ENCODE measurements around the gene UGT1A4.

The UGT1A4 gene

DNA sequence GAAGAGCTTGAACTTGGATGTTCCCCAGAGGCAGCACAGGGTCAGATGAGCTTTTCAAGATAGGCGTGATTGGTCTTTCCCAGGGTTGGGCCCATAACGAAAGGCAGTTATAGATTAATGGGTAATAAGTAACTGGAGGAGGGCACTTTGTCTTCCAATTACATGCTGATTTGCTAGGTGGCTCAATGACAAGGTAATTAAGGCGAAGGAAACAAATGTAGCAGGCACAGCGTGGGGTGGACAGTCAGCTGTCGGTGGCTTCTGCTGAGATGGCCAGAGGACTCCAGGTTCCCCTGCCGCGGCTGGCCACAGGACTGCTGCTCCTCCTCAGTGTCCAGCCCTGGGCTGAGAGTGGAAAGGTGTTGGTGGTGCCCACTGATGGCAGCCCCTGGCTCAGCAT lies at the start of gene UGT1A4:
Gene UGT1A4 (plus strand): TSS at position 185 of the 400 bp plus-strand sequence. CDS start 85 bp downstream, at position 270.
- DNase-seq = no peak

GRCh38 chr2:233671290-233672161 lies 47.0 kb upstream of the UGT1A4 start, which contains the start of gene UGT1A9:
TSS of gene UGT1A9 (plus strand) at chr2:233671898. CDS start at chr2:233671935, 37 bp downstream.
- DNase-seq = no peak

GRCh38 chr2:233672886-233673285 lies 45.6 kb upstream of the UGT1A4 start:
- DNase-seq = no peak

DNA sequence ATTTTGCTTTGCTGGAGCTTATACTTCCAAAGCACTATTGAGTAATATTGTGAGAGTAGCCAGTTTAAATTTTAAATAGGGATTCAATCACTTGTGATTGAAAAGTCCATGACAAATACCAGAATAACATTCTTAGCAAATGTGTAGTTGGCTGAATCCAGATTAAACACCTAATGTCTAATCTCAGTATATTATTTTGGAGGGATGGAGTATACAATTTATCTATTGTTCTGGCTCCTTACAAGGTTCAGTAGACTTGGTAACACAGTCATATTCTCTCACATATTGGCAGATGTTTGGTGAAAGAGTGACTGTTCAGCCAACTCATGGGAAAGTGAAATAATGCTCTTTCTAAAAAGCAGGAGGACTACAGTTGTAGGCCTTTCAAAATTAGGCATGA lies 44.6 kb upstream of the UGT1A4 start:
- no peak for DNase-seq

GRCh38 chr2:233674314-233674713 lies 44.2 kb upstream of the UGT1A4 start:
- no peak for DNase-seq

DNA sequence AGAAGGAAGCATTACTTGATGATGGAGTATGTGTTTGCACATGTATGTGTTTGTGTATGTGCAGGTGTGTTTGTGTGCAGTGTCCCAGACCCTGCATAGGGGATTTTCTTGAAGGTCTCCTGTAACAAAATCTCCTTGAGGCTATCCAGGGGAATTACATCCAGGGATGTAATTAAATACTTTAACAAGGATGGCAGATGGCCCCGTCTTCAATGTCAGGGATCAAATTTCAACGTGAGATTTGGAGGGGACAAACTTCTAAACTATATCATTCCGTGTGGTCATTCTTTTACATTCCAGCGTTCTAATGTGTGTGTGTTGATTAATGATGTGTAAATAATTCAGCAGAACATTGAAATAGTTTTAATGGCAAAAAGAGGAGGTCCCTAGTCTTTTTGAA lies 43.5 kb upstream of the UGT1A4 start:
- DNase-seq = no peak

DNA sequence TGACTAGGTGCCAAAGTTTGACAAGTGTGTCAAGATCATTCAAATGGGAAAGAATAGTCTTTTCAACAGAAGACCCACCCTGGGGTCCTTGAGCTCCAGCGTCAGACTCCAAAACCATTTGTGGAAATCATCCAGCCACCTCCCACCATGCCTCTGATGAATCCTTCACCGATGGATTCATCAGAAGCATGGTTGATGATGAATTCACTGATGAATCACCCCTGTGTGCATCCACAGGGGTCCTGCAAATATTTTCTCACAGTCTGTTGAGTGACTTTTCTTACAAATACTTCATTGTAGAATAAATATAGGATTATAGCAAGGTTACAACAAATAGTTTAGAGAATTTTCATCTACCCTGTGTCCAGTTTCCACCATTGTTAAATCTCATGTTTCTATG lies 42.5 kb upstream of the UGT1A4 start:
- no peak for DNase-seq

DNA sequence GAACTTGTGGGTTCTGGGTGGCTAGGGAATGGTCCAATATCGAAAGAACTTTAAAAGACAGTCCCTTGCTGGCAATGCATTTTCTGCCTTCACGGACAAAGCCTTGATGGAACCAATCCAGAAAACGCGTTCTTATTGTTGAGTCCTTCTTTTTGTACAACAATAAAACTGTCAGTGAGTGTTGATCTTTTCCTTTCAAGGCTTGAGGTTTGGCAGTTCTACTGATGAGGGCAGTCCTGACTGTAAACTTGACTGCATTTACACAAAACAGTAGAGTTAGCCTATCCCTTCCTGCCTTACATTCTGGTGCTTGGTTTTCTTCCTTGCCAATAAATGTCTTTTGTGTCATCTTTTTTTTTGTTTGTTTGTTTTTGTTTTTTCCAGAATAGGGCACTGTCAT lies 39.3 kb upstream of the UGT1A4 start:
- no peak for DNase-seq

GRCh38 chr2:233680361-233681045 lies 38.0 kb upstream of the UGT1A4 start:
- DNase-seq = no peak

DNA sequence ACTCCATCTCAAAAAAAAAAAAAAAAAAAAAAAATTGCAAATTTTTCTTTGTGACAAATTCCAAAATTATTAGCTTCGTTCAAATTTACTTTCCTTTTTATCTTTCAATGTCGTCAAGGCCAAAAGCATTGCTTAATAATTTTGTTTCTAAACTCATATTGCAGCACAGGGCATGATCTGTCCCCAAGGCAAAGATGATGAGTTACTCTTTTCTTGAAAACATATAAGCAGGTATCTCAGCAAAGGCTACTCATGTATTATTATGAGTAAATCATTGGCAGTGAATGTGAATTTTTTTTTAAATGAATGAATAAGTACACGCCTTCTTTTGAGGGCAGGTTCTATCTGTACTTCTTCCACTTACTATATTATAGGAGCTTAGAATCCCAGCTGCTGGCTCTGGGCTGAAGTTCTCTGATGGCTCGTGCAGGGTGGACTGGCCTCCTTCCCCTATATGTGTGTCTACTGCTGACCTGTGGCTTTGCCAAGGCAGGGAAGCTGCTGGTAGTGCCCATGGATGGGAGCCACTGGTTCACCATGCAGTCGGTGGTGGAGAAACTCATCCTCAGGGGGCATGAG lies 36.9 kb upstream of the UGT1A4 start, which contains the start of gene UGT1A7:
Gene UGT1A7 (plus strand): TSS at position 381 of the 579 bp plus-strand sequence. CDS start 37 bp downstream, at position 418.
- no peak for DNase-seq

- no peak for DNase-seq
Measured at GRCh38 chr2:233684640-233685039, 33.9 kb upstream of the UGT1A4 start.

- DNase-seq = no peak
Measured at GRCh38 chr2:233686928-233687327, 31.6 kb upstream of the UGT1A4 start.

DNA sequence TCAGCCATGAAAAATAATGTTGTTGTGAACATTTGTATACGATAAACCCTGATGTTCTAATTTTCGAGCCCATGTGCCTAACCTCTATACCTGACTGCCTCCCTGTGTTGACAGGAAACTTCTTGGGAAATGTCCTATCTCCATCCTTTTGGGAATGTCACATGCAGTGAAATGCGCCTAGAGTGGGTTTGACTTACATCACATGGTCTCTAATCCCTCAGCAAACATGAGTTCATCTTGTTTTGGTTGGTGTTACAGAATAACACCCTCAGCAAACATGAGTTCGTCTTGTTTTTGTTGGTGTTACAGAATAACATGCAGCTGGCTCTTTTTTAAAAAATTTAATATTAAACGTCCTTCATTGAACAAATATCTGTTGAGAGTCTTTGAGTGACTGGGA lies 30.2 kb upstream of the UGT1A4 start:
- DNase-seq = no peak

DNA sequence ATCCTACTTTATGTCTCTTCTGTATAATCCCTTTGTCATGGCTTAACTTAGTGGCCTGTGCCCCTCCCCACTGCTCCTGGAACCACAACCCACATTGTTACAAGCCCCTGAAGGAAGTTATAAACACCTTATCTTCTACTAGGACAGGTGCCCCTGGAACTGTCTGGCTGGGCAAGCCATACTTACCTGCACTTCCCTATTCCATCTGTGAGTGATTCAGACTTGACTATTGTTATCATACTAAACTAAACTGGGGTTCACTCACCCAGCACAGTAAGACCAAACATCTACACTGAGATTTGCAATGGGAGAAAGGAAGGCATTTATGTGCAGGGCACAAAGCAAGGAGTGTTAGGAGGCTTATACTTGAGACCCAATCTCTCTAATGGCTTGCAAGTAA lies 29.5 kb upstream of the UGT1A4 start:
- no peak for DNase-seq

DNA sequence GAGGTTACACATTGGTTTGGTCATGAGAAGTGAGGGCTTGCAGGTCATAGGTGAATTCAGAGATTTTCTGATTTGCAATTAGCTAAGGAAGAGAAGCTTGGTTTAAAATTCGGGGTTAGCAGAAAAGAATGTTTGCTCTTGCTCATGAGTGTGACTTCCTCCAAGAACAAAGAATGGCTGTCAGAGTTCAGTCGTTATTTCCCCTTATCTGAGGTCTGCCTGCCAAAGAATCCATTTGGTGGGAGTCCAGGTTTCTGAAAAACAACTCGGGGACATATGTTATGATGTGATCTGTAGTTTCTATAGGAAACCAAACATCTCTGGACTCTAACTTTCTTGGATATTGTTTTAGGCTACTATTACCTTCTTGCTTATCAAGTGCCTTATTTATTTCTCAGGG lies 29.0 kb upstream of the UGT1A4 start:
- DNase-seq = no peak

GRCh38 chr2:233690444-233690843 lies 28.1 kb upstream of the UGT1A4 start:
- DNase-seq = no peak

DNA sequence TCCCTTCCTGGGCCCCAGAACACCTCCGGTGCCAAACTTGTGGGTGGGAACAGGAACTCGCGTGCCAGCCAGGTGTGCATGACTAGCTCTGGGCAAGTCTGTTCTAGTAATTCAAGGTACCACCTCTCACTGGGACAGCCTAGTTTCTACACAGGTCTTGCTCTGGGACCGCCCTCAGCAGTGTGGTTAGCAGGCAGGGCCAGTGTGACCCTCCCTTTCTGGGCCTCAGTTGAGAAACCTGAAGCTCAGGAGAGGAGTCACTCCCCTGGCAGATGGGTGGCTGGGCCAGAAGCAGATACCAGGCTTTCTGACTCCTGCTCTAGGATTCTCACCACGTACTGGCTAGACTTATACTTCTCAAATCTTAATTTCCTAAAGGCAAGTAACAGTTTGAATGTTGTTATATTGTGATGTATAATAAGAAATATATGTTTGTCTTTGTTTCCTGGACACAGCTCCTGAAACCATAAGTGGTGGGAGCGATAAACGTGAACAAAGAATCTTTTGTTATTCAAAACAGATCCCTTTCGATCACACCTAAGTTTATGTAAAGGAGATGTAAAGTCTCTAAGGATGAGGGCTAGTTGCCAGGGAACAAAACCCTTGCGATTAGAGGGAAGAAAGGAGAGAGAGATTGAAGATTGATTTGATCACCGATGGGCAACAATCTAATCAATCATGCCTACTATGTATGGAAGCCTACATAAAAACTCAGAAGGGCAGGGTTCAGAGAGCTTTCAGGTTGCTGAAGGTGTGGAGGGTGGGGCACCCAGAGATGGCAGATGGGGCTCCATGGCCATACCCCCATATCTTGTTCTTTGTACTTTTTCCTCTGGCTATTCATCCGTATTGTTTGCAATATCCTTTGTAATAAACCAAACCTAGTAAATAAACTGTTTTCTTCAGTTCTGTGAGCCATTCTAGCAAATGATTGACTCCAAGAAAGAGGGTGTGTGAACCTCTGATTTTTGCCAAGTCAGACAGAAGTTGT lies 26.8 kb upstream of the UGT1A4 start:
- no peak for DNase-seq

DNA sequence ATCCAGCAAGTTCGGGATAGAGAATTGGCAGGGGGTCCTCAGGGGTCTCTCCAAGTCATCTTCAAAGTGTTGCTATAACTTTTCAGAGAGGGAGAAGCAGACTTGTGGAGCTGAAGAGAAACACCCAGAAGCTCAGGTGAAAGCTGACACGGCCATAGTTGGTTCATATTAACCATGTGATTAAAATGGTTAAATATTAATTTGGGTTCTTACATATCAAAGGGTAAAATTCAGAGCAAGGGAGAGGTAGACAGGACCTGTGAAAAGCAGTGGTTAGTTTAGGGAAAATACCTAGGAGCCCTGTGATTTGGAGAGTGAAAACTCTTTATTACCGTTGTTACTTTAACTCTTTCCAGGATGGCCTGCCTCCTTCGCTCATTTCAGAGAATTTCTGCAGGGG lies 25.9 kb upstream of the UGT1A4 start, which contains the start of gene UGT1A6:
Gene UGT1A6 (plus strand): TSS at position 243 of the 400 bp plus-strand sequence. CDS start 115 bp downstream, at position 358.
- no peak for DNase-seq

DNA sequence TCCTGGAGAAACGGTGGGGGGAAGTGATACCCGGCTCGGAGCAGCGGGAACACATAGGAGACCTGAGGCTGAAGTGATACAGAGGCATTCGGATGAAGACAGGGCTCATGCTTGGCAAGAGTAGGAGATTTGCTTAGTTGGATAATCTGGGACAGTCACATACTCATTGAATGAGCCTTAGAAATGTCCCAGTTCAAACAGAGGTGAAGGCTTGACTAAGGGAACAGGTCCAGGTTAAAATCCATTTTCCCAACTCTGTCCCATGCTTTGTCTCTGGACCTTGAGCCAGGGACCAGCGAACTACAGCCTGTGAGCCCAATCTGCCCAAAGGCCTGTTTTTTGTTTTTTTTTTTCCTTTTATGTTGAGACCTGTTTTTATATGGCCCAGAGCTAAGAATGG lies 24.6 kb upstream of the UGT1A4 start:
- no peak for DNase-seq

DNA sequence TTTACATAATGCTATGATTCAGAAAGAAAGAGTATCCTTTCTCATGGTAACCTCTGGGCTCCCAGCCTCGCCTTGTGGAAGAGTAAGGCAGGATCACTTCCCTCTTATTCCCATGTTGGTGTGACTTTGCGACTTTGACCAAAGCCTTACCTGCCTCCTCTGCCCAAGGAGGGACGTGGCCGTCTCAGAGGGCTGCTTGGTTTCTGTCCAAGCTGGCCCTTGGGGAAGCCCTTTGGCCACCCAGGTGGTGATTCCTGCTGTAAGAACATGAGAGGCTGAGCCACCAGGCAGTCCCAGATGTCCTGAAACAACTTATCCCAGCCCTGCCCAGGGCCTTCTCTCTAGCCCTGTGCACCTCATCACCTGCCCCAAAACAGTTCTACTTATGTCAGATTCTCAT lies 19.8 kb upstream of the UGT1A4 start:
- no peak for DNase-seq

- no peak for DNase-seq
Measured at GRCh38 chr2:233699424-233700027, 19.0 kb upstream of the UGT1A4 start.

Data from activated CD4-positive, alpha-beta T cell treated with anti-CD3 and anti-CD28 coated beads, Interleukin-10, Interleukin-2, amounts not matched to agents 100 ng/mL and 50 ng/mL, durations not matched to agents 16 hours and 8 hours (primary cell).